GM10266 (cell line): ENCODE data around the gene GNG13.

Experiments
- DNase-seq: peaks from one replicate; pipeline ENCODE4 v3.0.0; 2012; ENCODE audit errors: extremely low spot score
- TF ChIP-seq, protein P1 (sequence below): IDR thresholded peaks from 2 replicates; pipeline ENCODE4 v1.5.1; 2012; ENCODE audit warnings: mild to moderate bottlenecking, low read depth; ENCODE audit not compliant: control insufficient read depth, insufficient read depth; ENCODE audit errors: missing control alignments

GNG13 gene

GRCh38 chr16:801584-802363, 1.2 kb upstream of the GNG13 start:
- TF ChIP-seq, protein P1, sequence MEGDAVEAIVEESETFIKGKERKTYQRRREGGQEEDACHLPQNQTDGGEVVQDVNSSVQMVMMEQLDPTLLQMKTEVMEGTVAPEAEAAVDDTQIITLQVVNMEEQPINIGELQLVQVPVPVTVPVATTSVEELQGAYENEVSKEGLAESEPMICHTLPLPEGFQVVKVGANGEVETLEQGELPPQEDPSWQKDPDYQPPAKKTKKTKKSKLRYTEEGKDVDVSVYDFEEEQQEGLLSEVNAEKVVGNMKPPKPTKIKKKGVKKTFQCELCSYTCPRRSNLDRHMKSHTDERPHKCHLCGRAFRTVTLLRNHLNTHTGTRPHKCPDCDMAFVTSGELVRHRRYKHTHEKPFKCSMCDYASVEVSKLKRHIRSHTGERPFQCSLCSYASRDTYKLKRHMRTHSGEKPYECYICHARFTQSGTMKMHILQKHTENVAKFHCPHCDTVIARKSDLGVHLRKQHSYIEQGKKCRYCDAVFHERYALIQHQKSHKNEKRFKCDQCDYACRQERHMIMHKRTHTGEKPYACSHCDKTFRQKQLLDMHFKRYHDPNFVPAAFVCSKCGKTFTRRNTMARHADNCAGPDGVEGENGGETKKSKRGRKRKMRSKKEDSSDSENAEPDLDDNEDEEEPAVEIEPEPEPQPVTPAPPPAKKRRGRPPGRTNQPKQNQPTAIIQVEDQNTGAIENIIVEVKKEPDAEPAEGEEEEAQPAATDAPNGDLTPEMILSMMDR: no peak

GRCh38 chr16:800834-801511, 439 bp upstream of the GNG13 start:
- no peak for DNase-seq
- TF ChIP-seq, protein P1: no peak

More at GRCh38 chr16:801584-802363, 1.2 kb upstream of the GNG13 start:
- DNase-seq: no peak

DNA sequence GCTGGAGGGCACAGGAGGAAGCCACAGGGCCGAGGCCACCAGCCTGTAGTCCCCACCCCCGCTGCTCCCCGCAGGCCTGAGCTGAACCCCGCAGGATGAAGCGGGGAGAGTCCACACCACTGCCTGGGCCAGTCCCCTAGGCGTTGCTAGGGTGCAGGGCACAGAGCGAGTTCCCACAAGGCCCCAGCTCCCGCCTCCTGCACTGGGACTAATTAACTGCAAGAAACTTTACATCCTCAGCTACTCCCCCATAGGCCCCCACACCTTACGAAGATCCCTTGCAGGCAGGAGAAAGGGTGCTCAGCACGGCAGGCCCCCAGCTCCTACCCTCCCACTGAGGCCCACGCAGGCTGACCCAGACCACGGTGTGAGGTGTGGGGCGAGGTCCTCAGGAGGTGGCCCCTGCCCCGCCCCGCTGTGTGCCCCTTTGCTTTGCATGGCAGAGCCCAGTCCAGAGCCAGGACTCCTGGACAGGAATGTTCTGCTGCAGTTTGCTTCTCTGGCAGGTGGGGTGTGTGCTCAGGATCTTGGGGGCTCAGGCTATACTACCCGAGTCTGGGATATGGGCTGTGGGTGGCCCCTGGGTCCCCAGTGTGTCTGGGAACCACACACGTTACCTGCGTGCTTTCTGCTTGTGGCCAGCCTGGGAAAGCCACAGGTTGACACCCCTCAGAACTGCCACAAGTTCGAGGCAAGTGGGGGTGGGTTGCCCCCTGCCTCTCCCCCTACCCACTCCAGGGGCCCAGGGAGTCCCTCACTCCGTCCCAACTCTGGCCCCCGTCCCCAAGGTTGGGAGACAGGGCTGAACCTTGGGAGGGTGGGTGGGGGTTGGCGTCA, 1.2 kb downstream of the GNG13 start:
- TF ChIP-seq, protein P1: no peak
- DNase-seq: no peak

DNA sequence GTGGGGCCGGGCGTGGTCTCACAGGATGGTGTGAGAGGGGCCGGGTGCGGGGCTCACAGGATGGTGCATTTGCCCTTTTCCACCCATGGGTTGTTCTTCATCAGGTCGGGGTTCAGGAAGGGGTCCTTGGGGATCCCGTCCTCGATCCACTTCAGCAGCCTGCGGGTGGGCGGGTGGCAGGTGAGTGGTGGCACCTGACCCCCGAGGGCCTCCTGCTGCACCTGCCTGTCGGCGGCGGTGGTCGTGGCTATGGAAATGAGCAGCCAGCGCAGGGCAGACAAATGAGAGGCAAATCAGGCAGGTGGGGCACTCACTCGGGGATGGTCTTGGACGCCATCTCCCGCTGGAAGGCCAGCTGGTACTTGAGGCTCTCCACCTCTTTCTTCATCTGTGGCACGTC, 1.9 kb downstream of the GNG13 start:
- TF ChIP-seq, protein P1: no peak
- no peak for DNase-seq

GRCh38 chr16:797686-798085, 2.8 kb downstream of the GNG13 start:
- TF ChIP-seq, protein P1: no peak
- no peak for DNase-seq

DNA sequence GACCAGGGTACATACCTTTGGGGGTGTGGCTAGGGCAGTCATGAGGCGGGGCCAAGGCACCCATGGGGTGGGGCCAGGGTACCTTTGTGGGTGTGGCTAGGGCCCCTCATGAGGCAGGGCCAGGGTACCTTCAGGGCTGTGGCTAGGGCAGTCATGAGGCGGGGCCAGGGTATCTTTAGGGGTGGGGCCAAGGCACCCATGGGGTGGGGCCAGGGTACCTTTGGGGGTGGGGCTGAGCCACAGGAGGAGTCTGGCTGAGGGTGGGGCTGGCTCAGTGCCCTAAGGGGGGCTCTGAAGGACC, 3.5 kb downstream of the GNG13 start:
- TF ChIP-seq, protein P1: no peak
- no peak for DNase-seq
